ENCODE measurements around the gene OSBPL1A. TPM values are rescaled to one million over a fixed set of nuclear protein-coding genes. Genes with fewer than 3 reads are reported as not detected.

OSBPL1A gene
- total RNA-seq, 2 donors from 2014 or later = 57.0 to 86.7 TPM

DNA sequence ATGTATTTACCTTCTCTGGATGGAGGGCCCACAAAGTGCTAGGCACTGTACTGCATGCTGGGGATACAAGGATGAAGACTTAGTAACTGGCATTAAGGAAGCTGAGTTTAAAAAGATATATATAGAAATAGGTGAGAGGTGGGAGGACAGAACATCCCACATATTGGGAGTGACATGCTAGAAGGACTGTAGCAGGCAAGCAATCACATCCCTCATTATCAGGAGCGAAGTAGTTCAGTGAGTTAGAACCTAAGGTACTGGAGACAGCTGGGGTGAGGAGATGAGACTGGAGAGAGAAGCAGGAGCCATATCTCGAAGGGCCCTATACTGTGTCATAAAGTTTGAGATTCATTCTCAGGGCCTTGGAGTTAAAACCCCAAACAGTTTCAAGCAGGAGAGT is 10.9 kb upstream of the OSBPL1A start:
- Histone ChIP-seq H3K4me1 (no peaks in the 10 kb centered on the region), H3K36me3 (no peaks in the 10 kb centered on the region), H3K4me3 (no peak overlapping the region), H3K9me3 (no peaks in the 10 kb centered on the region), H3K27me3 (no peaks in the 10 kb centered on the region), H3K27ac (no peak overlapping the region)
- TF ChIP-seq, protein P1, sequence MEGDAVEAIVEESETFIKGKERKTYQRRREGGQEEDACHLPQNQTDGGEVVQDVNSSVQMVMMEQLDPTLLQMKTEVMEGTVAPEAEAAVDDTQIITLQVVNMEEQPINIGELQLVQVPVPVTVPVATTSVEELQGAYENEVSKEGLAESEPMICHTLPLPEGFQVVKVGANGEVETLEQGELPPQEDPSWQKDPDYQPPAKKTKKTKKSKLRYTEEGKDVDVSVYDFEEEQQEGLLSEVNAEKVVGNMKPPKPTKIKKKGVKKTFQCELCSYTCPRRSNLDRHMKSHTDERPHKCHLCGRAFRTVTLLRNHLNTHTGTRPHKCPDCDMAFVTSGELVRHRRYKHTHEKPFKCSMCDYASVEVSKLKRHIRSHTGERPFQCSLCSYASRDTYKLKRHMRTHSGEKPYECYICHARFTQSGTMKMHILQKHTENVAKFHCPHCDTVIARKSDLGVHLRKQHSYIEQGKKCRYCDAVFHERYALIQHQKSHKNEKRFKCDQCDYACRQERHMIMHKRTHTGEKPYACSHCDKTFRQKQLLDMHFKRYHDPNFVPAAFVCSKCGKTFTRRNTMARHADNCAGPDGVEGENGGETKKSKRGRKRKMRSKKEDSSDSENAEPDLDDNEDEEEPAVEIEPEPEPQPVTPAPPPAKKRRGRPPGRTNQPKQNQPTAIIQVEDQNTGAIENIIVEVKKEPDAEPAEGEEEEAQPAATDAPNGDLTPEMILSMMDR (IDR thresholded peaks at IDR 0.05) = no peak
- DNase-seq (ENCODE audit: low spot score) = no peak

DNA sequence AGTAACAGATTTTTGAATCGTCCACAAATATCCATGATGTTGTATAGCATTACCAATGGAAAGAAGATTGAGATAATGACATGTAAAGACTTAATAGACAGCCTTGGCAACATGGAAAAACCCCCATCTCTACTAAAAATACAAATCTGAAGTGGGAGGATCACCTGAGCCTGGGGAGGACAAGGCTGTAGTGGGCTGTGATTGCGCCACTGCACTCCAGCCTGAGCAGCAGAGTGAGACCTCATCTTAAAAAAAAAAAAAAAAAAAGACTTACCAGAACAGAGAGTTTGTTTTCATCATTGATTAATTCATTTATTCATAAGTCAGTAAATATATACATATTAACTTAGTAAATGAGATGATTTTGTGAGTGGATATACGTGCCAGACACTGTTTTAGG is 7.0 kb upstream of the OSBPL1A start:
- Histone ChIP-seq H3K27me3 (no peaks in the 10 kb centered on the region), H3K4me3 (no peak overlapping the region), H3K9me3 (no peaks in the 10 kb centered on the region), H3K4me1 (no peaks in the 10 kb centered on the region), H3K27ac (no peak overlapping the region), H3K36me3 (no peaks in the 10 kb centered on the region)
- no peak for DNase-seq (ENCODE audit: low spot score)
- TF ChIP-seq, protein P1 (IDR thresholded peaks at IDR 0.05) = no peak

DNA sequence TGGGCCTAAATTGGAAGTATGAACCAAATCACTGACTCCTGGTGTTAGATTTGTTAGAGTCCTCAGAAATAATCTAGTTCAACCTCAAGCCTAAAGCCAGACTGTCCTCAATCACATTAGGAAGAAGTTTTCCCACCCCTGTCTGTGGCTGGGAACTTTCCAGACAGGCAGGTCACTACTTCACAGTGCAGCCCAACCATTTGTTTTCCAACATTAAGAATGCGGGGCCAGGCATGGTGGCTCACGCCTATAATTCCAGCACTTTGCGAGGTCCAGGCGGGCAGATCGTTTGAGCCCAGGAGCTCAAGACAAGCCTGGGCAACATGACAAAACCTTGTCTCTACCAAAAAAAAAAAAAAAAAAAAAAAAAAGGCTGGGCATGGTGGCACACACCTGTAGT is 5.5 kb upstream of the OSBPL1A start:
- no peak for DNase-seq (ENCODE audit: low spot score)
- Histone ChIP-seq H3K27me3 (no peaks in the 10 kb centered on the region), H3K27ac (no peak overlapping the region), H3K36me3 (no peaks in the 10 kb centered on the region), H3K4me1 (peaks cover 0 to 4% of the 10 kb centered on the region in 2 donors), H3K4me3 (no peak overlapping the region), H3K9me3 (no peaks in the 10 kb centered on the region)
- TF ChIP-seq, protein P1 (IDR thresholded peaks at IDR 0.05) = no peak

DNA sequence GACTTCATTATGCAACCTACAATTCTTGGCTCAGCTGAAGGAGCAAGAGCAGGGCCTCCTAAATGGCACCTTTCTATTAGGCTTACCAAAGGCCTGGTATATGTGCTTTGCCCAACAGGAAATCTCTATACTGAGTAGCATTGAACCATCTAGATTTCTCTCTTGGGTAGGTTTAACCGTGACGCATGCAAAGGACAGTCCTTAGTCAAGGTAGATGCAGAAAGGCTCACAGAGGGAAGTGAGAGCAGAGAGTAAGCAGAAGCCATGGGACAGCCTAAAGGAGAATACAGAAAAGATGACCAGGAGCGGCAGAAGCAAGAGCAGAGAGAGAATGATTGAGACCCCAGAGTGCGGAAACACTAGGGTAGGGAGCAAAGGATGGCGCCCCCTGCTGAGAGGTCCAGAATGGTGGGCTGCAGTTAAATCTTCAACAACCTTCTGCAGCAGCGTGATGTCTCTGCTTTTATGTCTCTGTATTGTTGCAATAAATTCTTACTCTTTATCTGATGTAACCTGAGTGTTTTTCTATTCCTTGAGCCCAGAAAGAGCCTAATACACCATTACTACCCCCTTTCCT is 4.7 kb upstream of the OSBPL1A start:
- H3K9me3 ChIP-seq = no peaks in the 10 kb centered on the region
- no peak overlapping the region for H3K4me3 ChIP-seq
- TF ChIP-seq, protein P1 (IDR thresholded peaks at IDR 0.05) = no peak
- no peak for DNase-seq (ENCODE audit: low spot score)
- H3K4me1 ChIP-seq = peaks cover 0 to 6% of the 10 kb centered on the region in 2 donors
- H3K27ac ChIP-seq = no peak overlapping the region
- H3K36me3 ChIP-seq = no peaks in the 10 kb centered on the region
- no peaks in the 10 kb centered on the region for H3K27me3 ChIP-seq

DNA sequence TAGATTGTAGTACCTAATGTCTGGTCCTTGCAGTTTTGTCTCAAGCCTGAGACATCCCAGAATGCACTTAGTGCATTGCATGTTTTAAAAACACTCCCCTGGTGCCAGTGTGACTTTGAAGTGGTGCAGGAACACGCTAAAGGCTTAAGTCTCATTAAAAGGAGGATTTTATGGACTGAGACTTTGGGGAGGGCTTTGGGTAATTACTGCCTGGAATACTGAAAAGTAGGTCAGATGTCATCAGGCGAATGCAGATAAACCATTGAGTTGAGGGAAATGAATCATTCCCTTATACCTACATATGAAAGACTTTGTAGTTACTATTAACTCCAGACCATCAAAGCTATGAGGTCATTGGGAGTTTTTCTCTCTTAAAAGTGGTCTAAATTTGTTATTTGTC is 3.0 kb upstream of the OSBPL1A start:
- TF ChIP-seq, protein P1 (IDR thresholded peaks at IDR 0.05) = no peak

DNA sequence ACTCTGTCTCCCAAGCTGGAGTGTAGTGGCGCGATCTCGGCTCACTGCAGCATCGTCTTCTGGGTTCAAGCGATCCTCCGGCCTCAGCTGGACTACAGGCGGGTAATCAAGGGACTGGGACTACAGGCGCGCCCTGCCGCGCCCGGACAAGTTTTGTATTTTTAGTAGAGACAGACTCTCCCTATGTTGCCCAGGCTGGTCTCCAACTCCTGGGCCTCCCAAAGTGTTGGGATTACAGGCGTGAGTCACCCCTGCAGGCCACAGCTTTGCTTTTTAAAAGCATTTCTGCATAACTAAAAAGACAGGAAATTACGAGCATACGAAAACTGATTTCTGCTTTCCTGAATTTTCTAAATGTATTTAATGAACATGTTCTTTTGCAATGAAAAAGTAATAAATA is 916 bp upstream of the OSBPL1A start:
- H3K4me1 ChIP-seq = peaks cover 0 to 10% of the 10 kb centered on the region in 2 donors
- H3K36me3 ChIP-seq = no peaks in the 10 kb centered on the region
- H3K9me3 ChIP-seq = no peaks in the 10 kb centered on the region
- H3K27me3 ChIP-seq = no peaks in the 10 kb centered on the region
- H3K4me3 ChIP-seq = no peak overlapping the region
- no peak for DNase-seq (ENCODE audit: low spot score)
- peak overlapping the region in 1 of 2 donors; percentile 80 for H3K27ac ChIP-seq
- TF ChIP-seq, protein P1 (IDR thresholded peaks at IDR 0.05) = no peak

More for the DNA sequence above, 3.0 kb upstream of the OSBPL1A start:
- Histone ChIP-seq H3K4me1 (peaks cover 0 to 10% of the 10 kb centered on the region in 2 donors), H3K4me3 (no peak overlapping the region), H3K27ac (no peak overlapping the region), H3K9me3 (no peaks in the 10 kb centered on the region), H3K36me3 (no peaks in the 10 kb centered on the region), H3K27me3 (no peaks in the 10 kb centered on the region)
- no peak for DNase-seq (ENCODE audit: low spot score)

Data from right atrium auricular region (tissue), 2 donors.